ENCODE data around the gene TMTC4.

The TMTC4 gene

GRCh38 chr13:100602493-100603111 is 72.0 kb downstream of the TMTC4 start:
- no peak overlapping the region for H3K4me3 ChIP-seq (ENCODE audit: control insufficient read depth in 1 of 7, extremely low read depth in 1 of 7, insufficient read depth in 4 of 7, low read depth in 2 of 7, low read length in 6 of 7)
- H3K9me3 ChIP-seq (ENCODE audit: control extremely low read depth in 1 of 5, control insufficient read depth in 4 of 5, insufficient read depth in 2 of 5, low read depth in 1 of 5, low read length in 4 of 5) = no peaks in the 10 kb centered on the region
- ChIA-PET CTCF (no interaction called here), POLR2A (no interaction called here)
- peaks cover 0 to 22% (median 4%) of the 10 kb centered on the region in 4 experiments for H3K4me1 ChIP-seq (ENCODE audit: control extremely low read depth in 1 of 4, control insufficient read depth in 4 of 4, insufficient read depth in 4 of 4, low read length in 3 of 4)
- peaks cover 3 to 8% (median 5%) of the 10 kb centered on the region in 4 experiments for H3K36me3 ChIP-seq (ENCODE audit: control insufficient read depth in 4 of 4, insufficient read depth in 4 of 4, low read length in 3 of 4)
- WGBS (ENCODE audit: insufficient coverage) = 88% methylated on average over 3 of the region's 8 CpGs
- no peak overlapping the region for H3K27ac ChIP-seq (ENCODE audit: insufficient read depth in 1 of 2, low read depth in 1 of 2, low read length in 2 of 2, poor library complexity in 1 of 2, severe bottlenecking in 2 of 2)
- no peaks in the 10 kb centered on the region for H3K27me3 ChIP-seq (replicated peaks in 2 of 5; ENCODE audit: control insufficient read depth in 4 of 5, insufficient read depth in 5 of 5, low read length in 4 of 5)
- DNase-seq = no peak

GRCh38 chr13:100601716-100602115 is 72.9 kb downstream of the TMTC4 start:
- ChIA-PET POLR2A (no interaction called here), CTCF (no interaction called here)
- Histone ChIP-seq H3K4me1 (ENCODE audit: control extremely low read depth in 1 of 4, control insufficient read depth in 4 of 4, insufficient read depth in 4 of 4, low read length in 3 of 4) (peaks cover 0 to 20% (median 4%) of the 10 kb centered on the region in 4 experiments), H3K27ac (ENCODE audit: insufficient read depth in 1 of 2, low read depth in 1 of 2, low read length in 2 of 2, poor library complexity in 1 of 2, severe bottlenecking in 2 of 2) (no peak overlapping the region), H3K36me3 (ENCODE audit: control insufficient read depth in 4 of 4, insufficient read depth in 4 of 4, low read length in 3 of 4) (peaks cover 3 to 6% (median 4%) of the 10 kb centered on the region in 4 experiments), H3K27me3 (replicated peaks in 2 of 5; ENCODE audit: control insufficient read depth in 4 of 5, insufficient read depth in 5 of 5, low read length in 4 of 5) (no peaks in the 10 kb centered on the region), H3K4me3 (ENCODE audit: control insufficient read depth in 1 of 7, extremely low read depth in 1 of 7, insufficient read depth in 4 of 7, low read depth in 2 of 7, low read length in 6 of 7) (no peak overlapping the region), H3K9me3 (ENCODE audit: control extremely low read depth in 1 of 5, control insufficient read depth in 4 of 5, insufficient read depth in 2 of 5, low read depth in 1 of 5, low read length in 4 of 5) (no peaks in the 10 kb centered on the region)
- 97% methylated on average over 7 of the region's 7 CpGs for WGBS (ENCODE audit: insufficient coverage)
- no peak for DNase-seq

- Histone ChIP-seq H3K36me3 (ENCODE audit: control insufficient read depth in 4 of 4, insufficient read depth in 4 of 4, low read length in 3 of 4) (peaks cover 0 to 3% (median 1%) of the 10 kb centered on the region in 4 experiments), H3K4me1 (ENCODE audit: control extremely low read depth in 1 of 4, control insufficient read depth in 4 of 4, insufficient read depth in 4 of 4, low read length in 3 of 4) (peaks cover 0 to 12% (median 4%) of the 10 kb centered on the region in 4 experiments)
- CTCF ChIA-PET = interaction anchor here (1.0 kb wide), 1 partner anchor 8 kb away, joined by 3 read pairs; no protein-coding TSS in a partner anchor
These were observed 73.7 kb downstream of the TMTC4 start for GRCh38 chr13:100600915-100601314.

GRCh38 chr13:100600461-100600860 is 74.1 kb downstream of the TMTC4 start:
- Histone ChIP-seq H3K27me3 (replicated peaks in 2 of 5; ENCODE audit: control insufficient read depth in 4 of 5, insufficient read depth in 5 of 5, low read length in 4 of 5) (no peaks in the 10 kb centered on the region), H3K36me3 (ENCODE audit: control insufficient read depth in 4 of 4, insufficient read depth in 4 of 4, low read length in 3 of 4) (peaks cover 0 to 3% (median 1%) of the 10 kb centered on the region in 4 experiments), H3K9me3 (ENCODE audit: control extremely low read depth in 1 of 5, control insufficient read depth in 4 of 5, insufficient read depth in 2 of 5, low read depth in 1 of 5, low read length in 4 of 5) (peaks cover 0 to 2% (median 0%) of the 10 kb centered on the region in 5 experiments), H3K27ac (ENCODE audit: insufficient read depth in 1 of 2, low read depth in 1 of 2, low read length in 2 of 2, poor library complexity in 1 of 2, severe bottlenecking in 2 of 2) (no peak overlapping the region), H3K4me3 (ENCODE audit: control insufficient read depth in 1 of 7, extremely low read depth in 1 of 7, insufficient read depth in 4 of 7, low read depth in 2 of 7, low read length in 6 of 7) (no peak overlapping the region), H3K4me1 (ENCODE audit: control extremely low read depth in 1 of 4, control insufficient read depth in 4 of 4, insufficient read depth in 4 of 4, low read length in 3 of 4) (peaks cover 0 to 7% (median 3%) of the 10 kb centered on the region in 4 experiments)
- DNase-seq = no peak
- ChIA-PET CTCF (interaction anchor here (0.7 to 1.0 kb wide), 2 partner anchors 9 to 987 kb away, joined by 3 read pairs; no protein-coding TSS in a partner anchor), POLR2A (no interaction called here)
- 100% methylated on average over 4 of the region's 6 CpGs for WGBS (ENCODE audit: insufficient coverage)

More at GRCh38 chr13:100600915-100601314, 73.7 kb downstream of the TMTC4 start:
- Histone ChIP-seq H3K4me3 (ENCODE audit: control insufficient read depth in 1 of 7, extremely low read depth in 1 of 7, insufficient read depth in 4 of 7, low read depth in 2 of 7, low read length in 6 of 7) (no peak overlapping the region), H3K9me3 (ENCODE audit: control extremely low read depth in 1 of 5, control insufficient read depth in 4 of 5, insufficient read depth in 2 of 5, low read depth in 1 of 5, low read length in 4 of 5) (peaks cover 0 to 2% (median 0%) of the 10 kb centered on the region in 5 experiments), H3K27me3 (replicated peaks in 2 of 5; ENCODE audit: control insufficient read depth in 4 of 5, insufficient read depth in 5 of 5, low read length in 4 of 5) (no peaks in the 10 kb centered on the region), H3K27ac (ENCODE audit: insufficient read depth in 1 of 2, low read depth in 1 of 2, low read length in 2 of 2, poor library complexity in 1 of 2, severe bottlenecking in 2 of 2) (no peak overlapping the region)
- POLR2A ChIA-PET = no interaction called here
- DNase-seq = no peak
- WGBS (ENCODE audit: insufficient coverage) = 92% methylated on average over 4 of the region's 6 CpGs

GRCh38 chr13:100597253-100597652 is 77.3 kb downstream of the TMTC4 start:
- Histone ChIP-seq H3K4me1 (ENCODE audit: control extremely low read depth in 1 of 4, control insufficient read depth in 4 of 4, insufficient read depth in 4 of 4, low read length in 3 of 4) (no peaks in the 10 kb centered on the region), H3K4me3 (ENCODE audit: control insufficient read depth in 1 of 7, extremely low read depth in 1 of 7, insufficient read depth in 4 of 7, low read depth in 2 of 7, low read length in 6 of 7) (no peak overlapping the region), H3K36me3 (ENCODE audit: control insufficient read depth in 4 of 4, insufficient read depth in 4 of 4, low read length in 3 of 4) (no peaks in the 10 kb centered on the region), H3K27me3 (replicated peaks in 2 of 5; ENCODE audit: control insufficient read depth in 4 of 5, insufficient read depth in 5 of 5, low read length in 4 of 5) (no peaks in the 10 kb centered on the region), H3K9me3 (ENCODE audit: control extremely low read depth in 1 of 5, control insufficient read depth in 4 of 5, insufficient read depth in 2 of 5, low read depth in 1 of 5, low read length in 4 of 5) (peaks cover 0 to 2% (median 0%) of the 10 kb centered on the region in 5 experiments), H3K27ac (ENCODE audit: insufficient read depth in 1 of 2, low read depth in 1 of 2, low read length in 2 of 2, poor library complexity in 1 of 2, severe bottlenecking in 2 of 2) (no peak overlapping the region)
- DNase-seq = no peak
- 100% methylated on average over 4 of the region's 4 CpGs for WGBS (ENCODE audit: insufficient coverage)
- ChIA-PET CTCF (interaction anchor here (0.7 to 1.3 kb wide), 3 partner anchors 8 to 62 kb away, joined by 3 read pairs; no protein-coding TSS in a partner anchor), POLR2A (no interaction called here)

- H3K36me3 ChIP-seq (ENCODE audit: control insufficient read depth in 4 of 4, insufficient read depth in 4 of 4, low read length in 3 of 4) = no peaks in the 10 kb centered on the region
- DNase-seq = no peak
- H3K27ac ChIP-seq (ENCODE audit: insufficient read depth in 1 of 2, low read depth in 1 of 2, low read length in 2 of 2, poor library complexity in 1 of 2, severe bottlenecking in 2 of 2) = no peak overlapping the region
- no peak overlapping the region for H3K4me3 ChIP-seq (ENCODE audit: control insufficient read depth in 1 of 7, extremely low read depth in 1 of 7, insufficient read depth in 4 of 7, low read depth in 2 of 7, low read length in 6 of 7)
- H3K27me3 ChIP-seq (replicated peaks in 2 of 5; ENCODE audit: control insufficient read depth in 4 of 5, insufficient read depth in 5 of 5, low read length in 4 of 5) = no peaks in the 10 kb centered on the region
- WGBS (ENCODE audit: insufficient coverage) = 90% methylated on average over 2 of the region's 2 CpGs
- POLR2A ChIA-PET = no interaction called here
- peaks cover 0 to 2% (median 0%) of the 10 kb centered on the region in 5 experiments for H3K9me3 ChIP-seq (ENCODE audit: control extremely low read depth in 1 of 5, control insufficient read depth in 4 of 5, insufficient read depth in 2 of 5, low read depth in 1 of 5, low read length in 4 of 5)
- H3K4me1 ChIP-seq (ENCODE audit: control extremely low read depth in 1 of 4, control insufficient read depth in 4 of 4, insufficient read depth in 4 of 4, low read length in 3 of 4) = no peaks in the 10 kb centered on the region
- CTCF ChIA-PET = interaction anchor here (0.7 to 1.1 kb wide), 3 partner anchors 11 to 63 kb away, joined by 3 read pairs; no protein-coding TSS in a partner anchor
These were observed 78.1 kb downstream of the TMTC4 start for GRCh38 chr13:100596516-100596915.

GRCh38 chr13:100594731-100595130 is 79.9 kb downstream of the TMTC4 start:
- ChIA-PET CTCF (interaction anchor here (1.0 to 1.3 kb wide), 3 partner anchors 11 to 22 kb away, joined by 3 read pairs; no protein-coding TSS in a partner anchor), POLR2A (no interaction called here)
- H3K9me3 ChIP-seq (ENCODE audit: control extremely low read depth in 1 of 5, control insufficient read depth in 4 of 5, insufficient read depth in 2 of 5, low read depth in 1 of 5, low read length in 4 of 5) = peaks cover 0 to 2% (median 0%) of the 10 kb centered on the region in 5 experiments
- H3K27ac ChIP-seq (ENCODE audit: insufficient read depth in 1 of 2, low read depth in 1 of 2, low read length in 2 of 2, poor library complexity in 1 of 2, severe bottlenecking in 2 of 2) = no peak overlapping the region
- no peaks in the 10 kb centered on the region for H3K36me3 ChIP-seq (ENCODE audit: control insufficient read depth in 4 of 4, insufficient read depth in 4 of 4, low read length in 3 of 4)
- H3K4me3 ChIP-seq (ENCODE audit: control insufficient read depth in 1 of 7, extremely low read depth in 1 of 7, insufficient read depth in 4 of 7, low read depth in 2 of 7, low read length in 6 of 7) = no peak overlapping the region
- no peaks in the 10 kb centered on the region for H3K4me1 ChIP-seq (ENCODE audit: control extremely low read depth in 1 of 4, control insufficient read depth in 4 of 4, insufficient read depth in 4 of 4, low read length in 3 of 4)
- WGBS (ENCODE audit: insufficient coverage) = 77% methylated on average over 4 of the region's 4 CpGs
- no peak for DNase-seq
- H3K27me3 ChIP-seq (replicated peaks in 2 of 5; ENCODE audit: control insufficient read depth in 4 of 5, insufficient read depth in 5 of 5, low read length in 4 of 5) = no peaks in the 10 kb centered on the region

All from common myeloid progenitor, CD34-positive (primary cell).